Neural crest cell (in vitro differentiated cells): ENCODE data around the gene TTLL12. TPM values are rescaled to one million over a fixed set of nuclear protein-coding genes. Genes with fewer than 3 reads are reported as not detected.

Experiments used
- DNase-seq: peaks from one replicate; pipeline ENCODE4 v3.0.0; 2021; ENCODE audit warnings: low read depth, mixed read lengths, low spot score
- H3K27ac Mint-ChIP-seq: one replicate; pipeline ENCODE4 v1.8.0; 2021; ENCODE audit warnings: mild to moderate bottlenecking, mixed read lengths; ENCODE audit not compliant: unreplicated experiment
- H3K27me3 Mint-ChIP-seq: 2 replicates; pipeline ENCODE4 v1.8.0; 2021; ENCODE audit warnings: low read depth, mild to moderate bottlenecking, mixed read lengths
- H3K36me3 Mint-ChIP-seq: 2 replicates; pipeline ENCODE4 v1.8.0; 2021; ENCODE audit warnings: low read depth, mild to moderate bottlenecking, mixed read lengths
- H3K4me1 Mint-ChIP-seq: 2 replicates; pipeline ENCODE4 v1.8.0; 2021; ENCODE audit warnings: mixed read lengths
- H3K4me3 Mint-ChIP-seq: one replicate; pipeline ENCODE4 v1.8.0; 2021; ENCODE audit warnings: mild to moderate bottlenecking, mixed read lengths
- H3K9me3 Mint-ChIP-seq: 2 replicates; pipeline ENCODE4 v1.8.0; 2021; ENCODE audit warnings: mixed read lengths
- CTCF ChIP-seq: fragments of 200-600 bp; sonication (generic); conservative IDR thresholded peaks from 2 replicates; pipeline ENCODE4 v1.5.0; 2021; ENCODE audit warnings: antibody characterized with exemption, mild to moderate bottlenecking
- total RNA-seq: library from RNA; stranded (reverse); gene quantifications from 2 replicates; pipeline ENCODE4 v1.2.1, GENCODE V29; 2021

Gene TTLL12
- total RNA-seq, 1 donor from 2014 or later, result 72.4 TPM

- Mint-ChIP-seq H3K27ac (no peak overlapping the region), H3K4me3 (no peak overlapping the region), H3K36me3 (no peaks in the 10 kb centered on the region), H3K4me1 (peaks cover 15% of the 10 kb centered on the region), H3K9me3 (no peaks in the 10 kb centered on the region), H3K27me3 (no peaks in the 10 kb centered on the region)
- TF ChIP-seq CTCF, result no peak
- DNase-seq, result no peak
Observed at GRCh38 chr22:43220625-43221380, 33.9 kb upstream of the TTLL12 start.

- Mint-ChIP-seq H3K36me3 (no peaks in the 10 kb centered on the region), H3K4me1 (peaks cover 17% of the 10 kb centered on the region), H3K27ac (no peak overlapping the region), H3K4me3 (no peak overlapping the region), H3K9me3 (no peaks in the 10 kb centered on the region), H3K27me3 (no peaks in the 10 kb centered on the region)
- DNase-seq, result no peak
- no peak for TF ChIP-seq CTCF
Observed at GRCh38 chr22:43218786-43219185, 31.9 kb upstream of the TTLL12 start.

- Mint-ChIP-seq H3K4me3 (no peak overlapping the region), H3K27ac (no peak overlapping the region), H3K9me3 (no peaks in the 10 kb centered on the region), H3K27me3 (no peaks in the 10 kb centered on the region), H3K4me1 (peaks cover 24% of the 10 kb centered on the region), H3K36me3 (no peaks in the 10 kb centered on the region)
- TF ChIP-seq CTCF, result no peak
- DNase-seq, result no peak
Observed at GRCh38 chr22:43217285-43218030, 30.5 kb upstream of the TTLL12 start.

GRCh38 chr22:43216738-43217137 lies 29.8 kb upstream of the TTLL12 start:
- H3K27me3 Mint-ChIP-seq, result no peaks in the 10 kb centered on the region
- H3K9me3 Mint-ChIP-seq, result no peaks in the 10 kb centered on the region
- H3K36me3 Mint-ChIP-seq, result no peaks in the 10 kb centered on the region
- DNase-seq, result no peak
- no peak overlapping the region for H3K4me3 Mint-ChIP-seq
- H3K4me1 Mint-ChIP-seq, result peaks cover 24% of the 10 kb centered on the region
- no peak overlapping the region for H3K27ac Mint-ChIP-seq
- no peak for TF ChIP-seq CTCF

GRCh38 chr22:43213962-43214361 lies 27.0 kb upstream of the TTLL12 start:
- H3K36me3 Mint-ChIP-seq, result no peaks in the 10 kb centered on the region
- no peaks in the 10 kb centered on the region for H3K9me3 Mint-ChIP-seq
- TF ChIP-seq CTCF, result no peak
- H3K4me3 Mint-ChIP-seq, result no peak overlapping the region
- H3K27ac Mint-ChIP-seq, result no peak overlapping the region
- no peak for DNase-seq
- peaks cover 21% of the 10 kb centered on the region for H3K4me1 Mint-ChIP-seq
- H3K27me3 Mint-ChIP-seq, result no peaks in the 10 kb centered on the region
